Sigmoid colon (tissue), 7 donors: ENCODE measurements around the gene PCBP3. TPM values are rescaled to one million over a fixed set of nuclear protein-coding genes. Genes with fewer than 3 reads are reported as not detected.
"Not testable (repeated sequence)": the region's sequence is repeated elsewhere in the genome, so short reads cannot be mapped to it uniquely, and the experiment has no call there.

ENCODE experiments used
- DNase-seq: peaks from one replicate; pipeline ENCODE4 v3.0.0-alpha.2; 2019
- H3K27ac ChIP-seq, 4 donors: fragments of 200-600 bp; sonication (generic); one replicate each; pipeline ENCODE4 v1.5.1; 2016 to 2019; ENCODE audit warnings: mild to moderate bottlenecking in 1 of 4
- H3K27me3 ChIP-seq, 3 donors: fragments of 200-600 bp; sonication (generic); one replicate each; pipeline ENCODE4 v1.5.1; 2019; ENCODE audit warnings: mild to moderate bottlenecking in 1 of 3
- H3K36me3 ChIP-seq, 4 donors: fragments of 200-600 bp; sonication (generic); one replicate each; pipeline ENCODE4 v1.5.1; 2016 to 2019
- H3K4me1 ChIP-seq, 4 donors: fragments of 200-600 bp; sonication (generic); one replicate each; pipeline ENCODE4 v1.5.1; 2017 to 2019
- H3K4me3 ChIP-seq, 4 donors: fragments of 200-600 bp; sonication (generic); one replicate each; pipeline ENCODE4 v1.5.1; 2017 to 2019; ENCODE audit warnings: mild to moderate bottlenecking in 2 of 4, moderate library complexity in 1 of 4
- H3K9me3 ChIP-seq, 4 donors: fragments of 200-600 bp in 3 of 4; sonication (generic) in 3 of 4; one replicate each; pipeline versions ENCODE4 v1.5.1 to v1.6.1; 2013 to 2019
- EP300 ChIP-seq, 4 donors: sonication (generic); formaldehyde crosslinking; IDR thresholded peaks; one replicate each; pipeline ENCODE4 v1.6.1; 2017; ENCODE audit warnings: antibody characterized with exemption in 4 of 4
- POLR2A ChIP-seq, 2 donors: fragments of 450-650 bp; IDR thresholded peaks; one replicate each; pipeline ENCODE4 v1.6.1; 2016; ENCODE audit warnings: antibody characterized with exemption in 2 of 2, mild to moderate bottlenecking in 2 of 2, moderate library complexity in 2 of 2
- POLR2AphosphoS5 ChIP-seq, 4 donors: sonication (generic); formaldehyde crosslinking; IDR thresholded peaks; one replicate each; pipeline ENCODE4 v1.6.1; 2017; ENCODE audit warnings: antibody characterized with exemption in 4 of 4
- WGBS, 2 donors: extraction: QIAGEN DNeasy Blood & Tissue Kit; methylation state at CpG; one replicate each; pipeline ENCODE4 v1.1.7; 2013; 5-methylcytosine and 5-hydroxymethylcytosine counted together
- intact Hi-C: fragments of 100-400 bp; cut with DNase I; formaldehyde crosslinking; loops from one replicate; pipeline ENCODE4 v1.15.1; 2023
- polyA plus RNA-seq, 3 donors: library from polyadenylated mRNA; stranded (reverse); fragments of 200-250 nt; gene quantifications; one replicate each; pipeline ENCODE4 v1.2.3, GENCODE V29; 2013
- total RNA-seq, 4 donors: library from RNA; depleted of rRNA; stranded (reverse); fragments of >200 nt; gene quantifications; one replicate each; pipeline ENCODE4 v1.1.0, GENCODE V29; 2016
- TF ChIP-seq, protein P1 (sequence below), 4 experiments: fragments of 450-650 bp in 3 of 4; fragments of 200-600 bp in 1 of 4; IDR thresholded peaks; one replicate each; pipeline ENCODE4 v1.5.1; 2016 to 2019; ENCODE audit warnings: antibody characterized with exemption in 4 of 4, mild to moderate bottlenecking in 3 of 4, moderate library complexity in 2 of 4
- donor health status: healthy with polysubstance abuse.
- donor health status: Bipolar disorder and iron deficiency.
- donor health status: healthy.

PCBP3 gene
- total and polyA plus RNA-seq, 7 donors = 1.2 to 21.3 (median 8.2) TPM

DNA sequence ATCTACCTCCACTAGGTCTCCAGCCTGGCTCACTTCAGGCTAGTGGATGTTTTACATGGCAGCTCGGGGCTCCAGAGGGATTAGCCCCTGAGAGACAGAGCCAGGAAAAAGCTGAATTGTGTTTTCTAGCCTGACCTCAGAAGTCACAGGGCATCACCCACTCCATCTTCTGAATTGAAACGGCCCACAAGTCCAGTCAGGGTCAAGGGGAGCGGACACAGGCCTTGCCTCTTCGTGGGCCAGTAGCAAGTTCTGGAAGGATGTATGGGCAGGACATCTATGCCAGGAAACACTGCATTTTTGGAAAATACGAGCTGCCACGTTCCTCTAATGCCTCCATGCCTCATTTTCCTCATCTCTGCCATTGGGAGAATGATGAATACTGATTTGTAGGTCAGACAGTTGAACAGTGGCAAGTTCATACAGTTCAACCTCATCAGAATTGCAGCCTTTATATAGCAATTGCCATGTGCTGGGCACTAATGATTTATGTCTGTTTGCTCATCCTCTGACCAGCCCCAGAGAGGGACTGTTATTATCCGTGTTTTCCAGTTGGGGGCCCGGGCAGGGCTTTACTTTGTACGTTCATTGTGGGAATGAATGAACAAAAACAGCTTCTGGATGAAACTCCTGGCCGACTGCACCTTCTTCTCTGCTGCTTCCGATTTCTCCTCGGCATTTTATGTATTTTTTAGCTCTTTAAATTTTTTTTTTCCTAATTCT, 23.2 kb upstream of the PCBP3 start:
- WGBS, 2 donors = 46 to 69% methylated on average over 12 of the region's 12 CpGs
- DNase-seq = no peak
- intact Hi-C loops = no loop called here
- Histone ChIP-seq H3K36me3 (no peaks in the 10 kb centered on the region), H3K27ac (no peak overlapping the region), H3K27me3 (peaks cover 2 to 49% (median 18%) of the 10 kb centered on the region in 3 donors), H3K4me1 (no peaks in the 10 kb centered on the region), H3K4me3 (no peak overlapping the region), H3K9me3 (no peaks in the 10 kb centered on the region)
- TF ChIP-seq POLR2A (IDR thresholded peaks at IDR 0.05) (no peak), POLR2AphosphoS5 (IDR thresholded peaks at IDR 0.05) (no peak), EP300 (IDR thresholded peaks at IDR 0.05) (no peak)
- TF ChIP-seq, protein P1, sequence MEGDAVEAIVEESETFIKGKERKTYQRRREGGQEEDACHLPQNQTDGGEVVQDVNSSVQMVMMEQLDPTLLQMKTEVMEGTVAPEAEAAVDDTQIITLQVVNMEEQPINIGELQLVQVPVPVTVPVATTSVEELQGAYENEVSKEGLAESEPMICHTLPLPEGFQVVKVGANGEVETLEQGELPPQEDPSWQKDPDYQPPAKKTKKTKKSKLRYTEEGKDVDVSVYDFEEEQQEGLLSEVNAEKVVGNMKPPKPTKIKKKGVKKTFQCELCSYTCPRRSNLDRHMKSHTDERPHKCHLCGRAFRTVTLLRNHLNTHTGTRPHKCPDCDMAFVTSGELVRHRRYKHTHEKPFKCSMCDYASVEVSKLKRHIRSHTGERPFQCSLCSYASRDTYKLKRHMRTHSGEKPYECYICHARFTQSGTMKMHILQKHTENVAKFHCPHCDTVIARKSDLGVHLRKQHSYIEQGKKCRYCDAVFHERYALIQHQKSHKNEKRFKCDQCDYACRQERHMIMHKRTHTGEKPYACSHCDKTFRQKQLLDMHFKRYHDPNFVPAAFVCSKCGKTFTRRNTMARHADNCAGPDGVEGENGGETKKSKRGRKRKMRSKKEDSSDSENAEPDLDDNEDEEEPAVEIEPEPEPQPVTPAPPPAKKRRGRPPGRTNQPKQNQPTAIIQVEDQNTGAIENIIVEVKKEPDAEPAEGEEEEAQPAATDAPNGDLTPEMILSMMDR (IDR thresholded peaks at IDR 0.05) = no peak

DNA sequence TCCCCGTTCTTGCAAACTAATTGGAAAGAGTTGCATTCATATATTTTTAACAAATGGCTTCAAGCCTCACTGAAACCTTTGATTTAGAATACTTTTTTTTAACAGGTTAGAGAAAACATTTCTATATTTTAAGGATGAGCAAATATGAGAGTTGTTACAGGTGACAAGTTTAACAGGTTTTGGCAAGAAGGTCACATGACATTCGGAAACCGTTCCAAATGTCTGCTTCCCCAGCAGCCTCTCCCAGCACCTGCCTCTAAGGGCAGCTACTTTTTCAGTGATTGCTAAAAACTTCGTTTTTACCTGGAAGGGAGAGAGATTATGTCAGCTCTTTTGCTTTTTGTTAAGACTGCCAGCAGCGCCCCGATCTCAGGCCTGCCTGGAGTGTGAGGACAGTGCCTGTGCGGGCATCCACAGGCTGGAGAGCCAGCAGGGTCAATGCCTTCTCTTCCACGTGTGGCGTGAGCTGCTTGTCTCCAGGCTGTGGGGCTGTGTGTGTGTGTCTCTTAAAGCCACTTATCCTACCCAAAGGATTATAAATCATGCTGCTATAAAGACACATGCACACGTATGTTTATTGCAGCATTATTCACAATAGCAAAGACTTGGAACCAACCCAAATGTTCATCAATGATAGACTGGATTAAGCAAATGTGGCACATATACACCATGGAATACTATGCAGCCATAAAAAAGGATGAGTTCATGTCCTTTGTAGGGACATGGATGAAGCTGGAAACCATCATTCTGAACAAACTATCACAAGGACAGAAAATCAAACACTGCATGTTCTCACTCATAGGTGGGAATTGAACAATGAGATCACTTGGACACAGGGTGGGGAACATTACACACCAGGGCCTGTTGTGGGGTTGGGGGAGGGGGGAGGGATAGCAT, 21.8 kb upstream of the PCBP3 start:
- H3K9me3 ChIP-seq, H3K36me3 ChIP-seq, DNase-seq, H3K4me1 ChIP-seq, H3K27ac ChIP-seq, H3K4me3 ChIP-seq, intact Hi-C loops: not testable (repeated sequence)
- WGBS, 2 donors = 45 to 66% methylated on average over 10 of the region's 10 CpGs
- peaks cover 0 to 36% (median 7%) of the 10 kb centered on the region in 3 donors for H3K27me3 ChIP-seq

DNA sequence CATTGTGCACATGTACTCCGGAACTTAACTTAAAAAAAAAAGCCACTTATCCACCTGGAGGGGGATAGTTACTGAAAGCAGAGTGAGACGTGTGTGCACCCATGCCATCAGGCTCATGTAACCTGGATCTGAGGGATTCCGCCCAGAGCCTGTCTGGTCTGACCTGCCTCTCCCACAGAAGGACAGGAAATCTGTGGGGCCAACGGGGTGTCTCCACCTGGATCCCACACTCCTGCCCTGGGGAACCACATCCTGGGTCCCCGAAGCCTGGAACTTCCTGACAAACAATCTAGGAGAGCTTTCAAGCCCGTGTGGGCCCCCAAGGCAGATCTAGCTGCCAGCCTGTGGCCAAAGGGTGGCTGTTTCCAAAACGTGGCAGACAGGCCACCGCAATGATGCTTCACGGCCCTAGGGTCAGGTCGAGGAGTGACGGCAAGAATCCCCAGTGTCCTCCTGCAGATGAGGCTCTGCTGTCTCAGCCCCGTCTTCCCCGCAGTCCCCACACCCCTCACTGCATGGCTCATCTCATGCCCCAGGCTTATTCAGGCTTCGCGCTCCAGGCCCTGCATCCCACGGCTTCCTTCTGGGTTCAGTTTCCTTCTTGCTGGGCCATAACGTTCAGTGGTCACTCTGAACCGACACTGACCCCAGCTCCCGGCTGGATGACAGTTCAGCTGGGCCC, 21.0 kb upstream of the PCBP3 start:
- WGBS, 2 donors = 76% methylated on average over 19 of the region's 19 CpGs
- Histone ChIP-seq H3K36me3 (no peaks in the 10 kb centered on the region), H3K27ac (no peak overlapping the region), H3K4me1 (no peaks in the 10 kb centered on the region), H3K9me3 (no peaks in the 10 kb centered on the region), H3K4me3 (no peak overlapping the region), H3K27me3 (peaks cover 0 to 27% (median 5%) of the 10 kb centered on the region in 3 donors)
- intact Hi-C loops = no loop called here
- DNase-seq = peak; percentile 47
- no peak for TF ChIP-seq POLR2AphosphoS5 (IDR thresholded peaks at IDR 0.05)
- TF ChIP-seq EP300 (IDR thresholded peaks at IDR 0.05) = no peak
- TF ChIP-seq, protein P1 (IDR thresholded peaks at IDR 0.05) = no peak
- no peak for TF ChIP-seq POLR2A (IDR thresholded peaks at IDR 0.05)

DNA sequence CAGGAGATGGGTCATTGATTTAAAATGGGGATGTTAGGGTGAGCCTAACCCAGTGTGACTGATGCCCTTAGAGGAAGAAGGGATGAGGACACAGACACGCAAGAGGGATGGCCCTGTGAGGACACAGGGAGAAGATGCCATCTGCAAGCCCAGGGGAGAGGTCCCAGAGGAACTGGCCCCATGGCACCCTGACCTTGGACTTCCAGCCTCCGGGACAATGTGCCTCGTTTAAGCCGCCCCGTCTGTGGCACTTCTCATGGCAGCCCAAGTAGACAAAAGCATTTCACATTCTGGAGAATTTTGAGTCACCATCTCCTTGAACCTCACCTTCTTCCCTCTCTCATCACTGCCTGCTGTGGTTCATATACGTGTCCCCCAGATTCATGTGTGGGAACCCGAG, 20.1 kb upstream of the PCBP3 start:
- Histone ChIP-seq H3K36me3 (no peaks in the 10 kb centered on the region), H3K4me3 (no peak overlapping the region), H3K9me3 (no peaks in the 10 kb centered on the region), H3K27ac (no peak overlapping the region), H3K4me1 (no peaks in the 10 kb centered on the region), H3K27me3 (peaks cover 0 to 18% (median 0%) of the 10 kb centered on the region in 3 donors)
- TF ChIP-seq EP300 (IDR thresholded peaks at IDR 0.05) (no peak), POLR2AphosphoS5 (IDR thresholded peaks at IDR 0.05) (no peak), POLR2A (IDR thresholded peaks at IDR 0.05) (no peak)
- TF ChIP-seq, protein P1 (IDR thresholded peaks at IDR 0.05) = no peak
- intact Hi-C loops = no loop called here
- 81 to 87% methylated on average over 7 of the region's 7 CpGs for WGBS, 2 donors
- peak; percentile 28 for DNase-seq

DNA sequence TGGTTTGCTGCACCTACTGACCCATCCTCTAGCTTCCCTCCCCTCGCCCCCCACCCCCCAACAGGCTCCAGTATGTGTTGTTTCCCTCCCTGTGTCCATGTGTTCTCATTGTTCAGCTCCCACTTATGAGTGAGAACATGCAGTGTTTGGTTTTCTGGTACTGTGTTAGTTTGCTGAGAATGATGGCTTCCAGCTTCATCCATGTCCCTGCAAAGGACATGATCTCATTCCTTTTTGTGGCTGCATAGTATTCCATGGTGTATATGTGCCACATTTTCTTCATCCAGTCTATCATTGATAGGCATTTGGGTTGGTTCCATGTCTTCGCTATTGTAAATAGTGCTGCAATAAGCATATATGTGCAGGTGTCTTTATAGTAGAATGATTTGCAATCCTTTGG, 17.4 kb upstream of the PCBP3 start:
- H3K27ac ChIP-seq, H3K36me3 ChIP-seq, H3K27me3 ChIP-seq, H3K4me1 ChIP-seq, intact Hi-C loops, DNase-seq, H3K9me3 ChIP-seq, H3K4me3 ChIP-seq: not testable (repeated sequence)
- WGBS, 2 donors = 48 to 80% methylated on average over 2 of the region's 2 CpGs
